Gastrocnemius medialis (tissue), 4 donors: ENCODE data around the gene ETS2. TPM values are rescaled to one million over a fixed set of nuclear protein-coding genes. Genes with fewer than 3 reads are reported as not detected.
A peak's percentile ranks its signal among the peaks of the same experiment; 100 is the strongest.
"Not testable (repeated sequence)": the region's sequence is repeated elsewhere in the genome, so short reads cannot be mapped to it uniquely, and the experiment has no call there.

Experiments
- ATAC-seq, 2 donors: fragments of 150-250 bp; one replicate each; pipeline ENCODE4 v1.9.1; 2016
- DNase-seq, 2 donors: peaks; one replicate each; pipeline ENCODE4 v3.0.0-alpha.2; 2019
- H3K27ac ChIP-seq, 4 donors: fragments of 200-600 bp; sonication (generic); 1 replicate in 1 of 4; 2 replicates in 3 of 4; pipeline ENCODE4 v1.5.1; 2016 to 2018; ENCODE audit warnings: mild to moderate bottlenecking in 2 of 4, moderate library complexity in 1 of 4
- H3K27me3 ChIP-seq, 3 donors: fragments of 200-600 bp; sonication (generic) in 2 of 3; 1 replicate in 1 of 3; 2 replicates in 2 of 3; pipeline versions ENCODE4 v1.5.1 to v1.6.0; 2016 to 2019; ENCODE audit warnings: mild to moderate bottlenecking in 1 of 3, moderate library complexity in 1 of 3
- H3K36me3 ChIP-seq, 2 donors: fragments of 200-600 bp; sonication (generic) in 1 of 2; one replicate each; pipeline ENCODE4 v1.5.1; 2017 to 2018
- H3K4me1 ChIP-seq, 2 donors: fragments of 200-600 bp; sonication (generic) in 1 of 2; one replicate each; pipeline ENCODE4 v1.5.1; 2016 to 2017; ENCODE audit warnings: mild to moderate bottlenecking in 2 of 2
- H3K4me3 ChIP-seq, 4 donors: fragments of 200-600 bp; sonication (generic) in 3 of 4; 1 replicate in 1 of 4; 2 replicates in 3 of 4; pipeline ENCODE4 v1.5.1; 2016 to 2019; ENCODE audit warnings: mild to moderate bottlenecking in 2 of 4
- H3K9me3 ChIP-seq, 3 donors: fragments of 200-600 bp; sonication (generic) in 2 of 3; 1 replicate in 1 of 3; 2 replicates in 2 of 3; pipeline ENCODE4 v1.5.1; 2016 to 2019
- POLR2A ChIP-seq, 2 donors: fragments of 450-650 bp; IDR thresholded peaks; one replicate each; pipeline ENCODE4 v1.6.1; 2017; ENCODE audit warnings: antibody characterized with exemption in 2 of 2, mild to moderate bottlenecking in 2 of 2, moderate library complexity in 2 of 2
- in situ Hi-C, 4 donors: fragments of 200-750 bp; cut with MboI; loops; one replicate each; pipeline versions ENCODE4 v1.15.0 to v1.8.0; 2017; ENCODE audit warnings: low sequenced_read_pairs in 4 of 4
- intact Hi-C: fragments of 100-400 bp; cut with DNase I; formaldehyde crosslinking; loops from one replicate; pipeline ENCODE4 v1.15.1; 2023; ENCODE audit warnings: low total_unique reads
- total RNA-seq, 4 donors: library from RNA; depleted of rRNA; stranded (reverse); fragments of >200 nt; gene quantifications; one replicate each; pipeline versions ENCODE4 v1.1.0 to v1.2.3, GENCODE V29; 2016
- TF ChIP-seq, protein P1 (sequence below), 5 experiments: fragments of 450-650 bp in 3 of 5; fragments of 200-600 bp in 2 of 5; sonication (generic) in 2 of 5; IDR thresholded peaks in 4 of 5; conservative IDR thresholded peaks in 1 of 5; 1 replicate in 4 of 5; 2 replicates in 1 of 5; pipeline ENCODE4 v1.5.1; 2016 to 2019; ENCODE audit warnings: antibody characterized with exemption in 5 of 5, mild to moderate bottlenecking in 3 of 5, moderate library complexity in 3 of 5

Gene ETS2
- total RNA-seq, 4 donors from 2014 or later, result 51.5 to 136 (median 59.3) TPM

DNA sequence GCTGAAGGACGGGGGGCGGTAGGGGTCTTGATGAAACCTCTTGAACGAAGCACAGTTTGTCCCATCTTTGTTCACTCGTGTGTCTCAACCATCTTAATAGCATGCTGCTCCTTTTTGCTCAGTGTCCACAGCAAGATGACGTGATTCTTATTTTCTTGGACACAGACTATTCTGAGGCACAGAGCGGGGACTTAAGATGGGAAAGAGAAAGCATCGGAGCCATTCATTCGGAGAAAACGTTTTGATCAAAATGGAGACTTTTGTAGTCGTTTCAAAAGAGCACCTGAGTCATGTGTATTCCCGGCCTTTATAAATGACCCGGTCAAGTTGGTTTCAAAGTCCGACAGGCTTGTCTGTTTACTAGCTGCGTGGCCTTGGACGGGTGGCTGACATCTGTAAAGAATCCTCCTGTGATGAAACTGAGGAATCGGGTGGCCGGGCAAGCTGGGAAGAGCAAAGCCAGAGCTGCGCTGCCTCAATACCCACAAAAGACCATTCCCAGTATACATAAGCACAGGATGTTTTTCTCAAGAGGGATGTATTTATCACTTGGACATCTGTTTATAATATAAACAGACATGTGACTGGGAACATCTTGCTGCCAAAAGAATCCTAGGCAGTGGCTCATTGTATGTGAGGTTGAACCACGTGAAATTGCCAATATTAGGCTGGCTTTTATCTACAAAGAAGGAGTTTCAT, 18.5 kb downstream of the ETS2 start:
- ATAC-seq, result peak; percentile 19 to 50
- intact Hi-C loops, result loop anchor here (5.0 kb wide), 1 partner anchor 263 kb away; no protein-coding TSS in a partner anchor
- H3K27me3 ChIP-seq, result no peaks in the 10 kb centered on the region

DNA sequence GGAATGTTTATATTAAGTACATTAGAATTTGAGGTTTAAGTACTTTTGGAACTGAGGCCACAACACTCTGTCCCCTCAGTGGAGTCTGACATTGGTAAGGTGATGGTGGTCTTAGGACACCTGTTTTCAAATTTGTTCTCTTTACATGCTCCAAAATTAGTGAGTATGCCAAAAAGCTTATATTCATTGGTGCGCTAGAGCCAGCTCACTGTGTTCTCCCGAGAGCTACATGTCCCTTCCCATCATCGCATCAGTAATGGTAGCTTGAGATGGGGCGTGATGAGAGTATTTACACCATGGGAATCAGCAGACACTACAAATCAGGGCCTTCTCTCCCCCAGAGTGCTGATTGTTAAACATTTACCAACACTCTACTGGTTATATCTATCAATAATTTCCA, 19.5 kb downstream of the ETS2 start:
- intact Hi-C loops (no loop called here), in situ Hi-C loops (loop anchor here in 1 of 4 donors (10.0 kb wide), 1 partner anchor 80 kb away; no protein-coding TSS in a partner anchor)
- Histone ChIP-seq H3K27me3 (no peaks in the 10 kb centered on the region), H3K4me3 (no peak overlapping the region), H3K9me3 (no peaks in the 10 kb centered on the region), H3K27ac (peak overlapping the region; percentile 77 to 88 (median 83)), H3K4me1 (peaks cover 25 to 33% of the 10 kb centered on the region in 2 donors), H3K36me3 (peaks cover 4 to 38% of the 10 kb centered on the region in 2 donors)
- TF ChIP-seq, protein P1, sequence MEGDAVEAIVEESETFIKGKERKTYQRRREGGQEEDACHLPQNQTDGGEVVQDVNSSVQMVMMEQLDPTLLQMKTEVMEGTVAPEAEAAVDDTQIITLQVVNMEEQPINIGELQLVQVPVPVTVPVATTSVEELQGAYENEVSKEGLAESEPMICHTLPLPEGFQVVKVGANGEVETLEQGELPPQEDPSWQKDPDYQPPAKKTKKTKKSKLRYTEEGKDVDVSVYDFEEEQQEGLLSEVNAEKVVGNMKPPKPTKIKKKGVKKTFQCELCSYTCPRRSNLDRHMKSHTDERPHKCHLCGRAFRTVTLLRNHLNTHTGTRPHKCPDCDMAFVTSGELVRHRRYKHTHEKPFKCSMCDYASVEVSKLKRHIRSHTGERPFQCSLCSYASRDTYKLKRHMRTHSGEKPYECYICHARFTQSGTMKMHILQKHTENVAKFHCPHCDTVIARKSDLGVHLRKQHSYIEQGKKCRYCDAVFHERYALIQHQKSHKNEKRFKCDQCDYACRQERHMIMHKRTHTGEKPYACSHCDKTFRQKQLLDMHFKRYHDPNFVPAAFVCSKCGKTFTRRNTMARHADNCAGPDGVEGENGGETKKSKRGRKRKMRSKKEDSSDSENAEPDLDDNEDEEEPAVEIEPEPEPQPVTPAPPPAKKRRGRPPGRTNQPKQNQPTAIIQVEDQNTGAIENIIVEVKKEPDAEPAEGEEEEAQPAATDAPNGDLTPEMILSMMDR (IDR thresholded peaks at IDR 0.05 in 4 of 5, conservative IDR thresholded peaks at IDR 0.05 in 1 of 5), result no peak
- TF ChIP-seq POLR2A (IDR thresholded peaks at IDR 0.05), result no peak
- ATAC-seq, result no peak
- DNase-seq, result no peak

More for the DNA sequence above, 18.5 kb downstream of the ETS2 start:
- H3K27ac ChIP-seq, result peak overlapping the region; percentile 77 to 88 (median 83)
- H3K4me1 ChIP-seq, result peaks cover 32 to 33% of the 10 kb centered on the region in 2 donors
- DNase-seq, result peak; percentile 49 to 50
- H3K4me3 ChIP-seq, result no peak overlapping the region
- H3K9me3 ChIP-seq, result no peaks in the 10 kb centered on the region
- peaks cover 11 to 48% of the 10 kb centered on the region in 2 donors for H3K36me3 ChIP-seq
- in situ Hi-C loops, result loop anchor here in 2 of 4 donors (10.0 to 25.0 kb wide), 2 partner anchors 81 to 163 kb away; no protein-coding TSS in a partner anchor
- TF ChIP-seq, protein P1 (IDR thresholded peaks at IDR 0.05 in 4 of 5, conservative IDR thresholded peaks at IDR 0.05 in 1 of 5), result no peak
- TF ChIP-seq POLR2A (IDR thresholded peaks at IDR 0.05), result no peak

DNA sequence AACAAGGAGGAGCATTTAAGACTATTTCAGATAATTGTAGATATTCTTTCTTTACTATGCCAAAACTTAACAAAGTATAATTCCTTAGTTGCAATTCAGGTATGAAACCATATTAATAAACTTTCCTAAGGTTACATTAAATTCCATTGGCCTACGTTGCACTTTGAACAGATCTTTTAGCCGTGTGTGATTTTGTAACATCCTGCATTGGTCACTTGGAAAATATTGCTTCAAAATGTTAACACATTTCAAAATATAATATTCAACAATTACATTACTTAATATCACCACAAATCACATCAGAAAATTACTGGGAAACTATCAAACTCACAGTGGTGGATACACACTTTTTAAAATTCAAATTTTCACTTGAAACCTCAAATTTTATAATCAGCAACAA, 20.2 kb downstream of the ETS2 start:
- no peak for ATAC-seq
- no peaks in the 10 kb centered on the region for H3K9me3 ChIP-seq
- peaks cover 4 to 32% of the 10 kb centered on the region in 2 donors for H3K36me3 ChIP-seq
- H3K4me1 ChIP-seq, result peaks cover 22 to 36% of the 10 kb centered on the region in 2 donors
- in situ Hi-C loops (loop anchor here in 1 of 4 donors (10.0 kb wide), 1 partner anchor 79 kb away; no protein-coding TSS in a partner anchor), intact Hi-C loops (no loop called here)
- H3K27me3 ChIP-seq, result no peaks in the 10 kb centered on the region
- H3K4me3 ChIP-seq, result no peak overlapping the region
- TF ChIP-seq POLR2A (IDR thresholded peaks at IDR 0.05), result no peak
- TF ChIP-seq, protein P1 (IDR thresholded peaks at IDR 0.05 in 4 of 5, conservative IDR thresholded peaks at IDR 0.05 in 1 of 5), result no peak
- no peak for DNase-seq
- H3K27ac ChIP-seq, result peak overlapping the region in 2 of 4 donors; percentile 82 to 84

DNA sequence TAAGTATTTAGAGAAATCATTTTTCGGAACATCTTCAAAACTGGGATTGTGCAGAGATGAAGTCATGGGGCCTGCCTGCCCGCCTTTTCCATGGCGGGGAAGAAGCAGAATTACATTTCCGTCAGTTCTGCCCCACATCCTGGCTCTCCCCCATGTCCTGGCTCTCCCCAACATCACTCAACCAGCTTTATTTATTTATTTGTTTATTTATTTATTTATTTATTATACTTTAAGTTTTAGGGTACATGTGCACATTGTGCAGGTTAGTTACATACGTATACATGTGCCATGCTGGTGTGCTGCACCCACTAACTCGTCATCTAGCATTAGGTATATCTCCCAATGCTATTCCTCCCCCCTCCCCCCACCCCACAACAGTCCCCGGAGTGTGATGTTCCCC, 22.4 kb downstream of the ETS2 start:
- ATAC-seq, H3K9me3 ChIP-seq, intact Hi-C loops, H3K27ac ChIP-seq, H3K4me3 ChIP-seq, DNase-seq, H3K27me3 ChIP-seq: not testable (repeated sequence)
- in situ Hi-C loops, result loop anchor here in 1 of 4 donors (10.0 kb wide), 1 partner anchor 77 kb away; no protein-coding TSS in a partner anchor
- peaks cover 0 to 11% of the 10 kb centered on the region in 2 donors for H3K36me3 ChIP-seq
- peaks cover 18 to 23% of the 10 kb centered on the region in 2 donors for H3K4me1 ChIP-seq
